Gastroesophageal sphincter (tissue), 3 donors: ENCODE results near the gene IYD.

Experiments
- POLR2A ChIP-seq, 2 donors: fragments of 450-650 bp; IDR thresholded peaks; one replicate each; pipeline ENCODE4 v1.6.1; 2017; ENCODE audit warnings: antibody characterized with exemption in 2 of 2, mild to moderate bottlenecking in 2 of 2, moderate library complexity in 1 of 2
- POLR2AphosphoS5 ChIP-seq: sonication (generic); formaldehyde crosslinking; IDR thresholded peaks from one replicate; pipeline ENCODE4 v1.6.1; 2017; ENCODE audit warnings: antibody characterized with exemption
- TF ChIP-seq, protein P1 (sequence below), 4 experiments: fragments of 200-600 bp in 2 of 4; fragments of 450-650 bp in 2 of 4; sonication (generic) in 1 of 4; IDR thresholded peaks; one replicate each; pipeline ENCODE4 v1.5.1; 2017 to 2019; ENCODE audit warnings: antibody characterized with exemption in 4 of 4, mild to moderate bottlenecking in 2 of 4, moderate library complexity in 2 of 4

GRCh38 chr6:150323205-150323604, 45.6 kb upstream of the IYD start:
- TF ChIP-seq POLR2AphosphoS5 (no peak), POLR2A (IDR thresholded peaks at IDR 0.05) (no peak)
- TF ChIP-seq, protein P1, sequence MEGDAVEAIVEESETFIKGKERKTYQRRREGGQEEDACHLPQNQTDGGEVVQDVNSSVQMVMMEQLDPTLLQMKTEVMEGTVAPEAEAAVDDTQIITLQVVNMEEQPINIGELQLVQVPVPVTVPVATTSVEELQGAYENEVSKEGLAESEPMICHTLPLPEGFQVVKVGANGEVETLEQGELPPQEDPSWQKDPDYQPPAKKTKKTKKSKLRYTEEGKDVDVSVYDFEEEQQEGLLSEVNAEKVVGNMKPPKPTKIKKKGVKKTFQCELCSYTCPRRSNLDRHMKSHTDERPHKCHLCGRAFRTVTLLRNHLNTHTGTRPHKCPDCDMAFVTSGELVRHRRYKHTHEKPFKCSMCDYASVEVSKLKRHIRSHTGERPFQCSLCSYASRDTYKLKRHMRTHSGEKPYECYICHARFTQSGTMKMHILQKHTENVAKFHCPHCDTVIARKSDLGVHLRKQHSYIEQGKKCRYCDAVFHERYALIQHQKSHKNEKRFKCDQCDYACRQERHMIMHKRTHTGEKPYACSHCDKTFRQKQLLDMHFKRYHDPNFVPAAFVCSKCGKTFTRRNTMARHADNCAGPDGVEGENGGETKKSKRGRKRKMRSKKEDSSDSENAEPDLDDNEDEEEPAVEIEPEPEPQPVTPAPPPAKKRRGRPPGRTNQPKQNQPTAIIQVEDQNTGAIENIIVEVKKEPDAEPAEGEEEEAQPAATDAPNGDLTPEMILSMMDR (IDR thresholded peaks at IDR 0.05): no peak
